GM18508 (cell line): ENCODE data around the gene SH3BP4.

ENCODE experiments used
- ATAC-seq: cut with Tn5 transposase; IDR thresholded peaks from one replicate; pipeline ENCODE4 v1.9.1; 2021; ENCODE audit warnings: moderate number of reproducible peaks; ENCODE audit not compliant: insufficient read depth, unreplicated experiment

Gene SH3BP4

DNA sequence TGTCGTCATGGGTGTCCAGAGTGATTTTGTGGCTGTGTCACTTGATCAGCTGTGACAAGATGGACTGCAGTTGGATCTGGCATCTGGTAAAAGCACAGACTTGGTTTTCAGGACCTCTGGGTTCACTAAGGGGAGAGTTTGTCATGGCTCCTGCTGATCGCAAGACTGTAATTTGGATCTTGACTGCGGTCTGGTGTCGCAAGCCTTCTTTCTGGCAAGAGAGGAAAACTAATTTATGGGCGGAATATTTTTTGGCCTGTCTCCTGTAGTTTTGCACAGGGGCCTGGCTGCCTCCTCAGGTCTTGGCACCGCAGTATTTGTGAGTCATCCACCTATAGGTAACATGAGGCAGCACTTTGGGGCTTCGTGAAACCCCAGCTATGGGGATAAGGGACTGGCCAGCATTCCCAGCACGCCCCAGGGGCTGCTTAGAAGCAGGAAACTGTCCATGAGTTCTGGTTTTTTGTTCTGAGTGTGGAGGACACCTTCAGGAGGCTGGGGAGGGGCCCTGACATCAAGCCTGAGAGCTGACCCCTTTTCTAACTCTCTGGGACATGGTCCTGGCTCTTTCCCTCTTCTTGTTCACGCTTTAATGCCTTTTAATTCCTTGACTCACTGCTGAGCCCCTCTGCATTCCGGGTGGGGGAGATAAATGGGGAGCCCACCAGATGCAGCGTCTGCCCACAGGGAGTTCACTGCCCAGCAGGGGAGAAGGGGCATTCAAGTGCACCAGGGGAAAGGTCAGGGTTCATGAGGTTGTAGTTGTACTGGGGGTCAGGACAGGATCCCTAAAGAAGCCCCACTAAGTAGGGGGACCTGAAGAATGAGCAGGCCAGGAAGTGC lies 12.2 kb downstream of the SH3BP4 start:
- no peak for ATAC-seq

DNA sequence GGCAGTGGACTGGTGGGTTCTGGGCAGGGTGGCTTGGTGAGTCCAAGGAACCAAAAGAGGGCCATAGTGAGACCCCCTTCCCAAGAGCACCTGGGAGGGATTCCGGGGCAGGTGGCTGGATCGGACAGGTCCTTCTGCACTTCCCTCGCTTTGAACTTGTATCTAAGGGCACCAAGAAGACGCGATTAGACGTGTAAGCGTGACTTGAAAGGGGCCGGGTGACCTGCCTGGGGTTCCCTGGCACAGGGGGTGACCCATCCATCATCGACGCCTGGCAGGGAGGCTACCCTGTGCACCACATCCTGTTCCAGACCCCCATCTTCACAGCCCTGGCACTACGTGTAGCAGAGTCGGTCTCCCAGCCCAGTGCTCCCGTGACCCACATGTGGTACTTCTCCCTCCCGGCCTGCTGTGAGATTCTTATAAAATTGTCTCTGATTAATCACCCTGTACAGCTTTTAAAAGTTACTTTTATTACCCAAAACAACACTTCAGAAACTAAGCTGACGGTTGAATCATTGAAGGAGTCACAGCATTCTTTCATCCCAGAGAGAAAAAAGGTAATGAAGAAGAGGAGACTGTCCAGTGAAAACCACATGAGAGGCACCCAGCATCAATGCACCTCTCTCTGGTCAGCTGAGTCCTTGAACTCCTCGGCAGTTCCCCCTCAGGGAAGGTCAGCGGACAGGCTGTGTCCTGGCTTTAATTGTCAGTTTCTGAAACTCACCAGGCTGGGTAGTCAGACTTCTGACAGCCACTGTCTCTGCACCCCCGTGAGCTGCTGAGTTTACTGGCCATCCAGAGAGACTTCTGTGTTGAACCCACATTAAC lies 13.0 kb downstream of the SH3BP4 start:
- ATAC-seq = no peak

- ATAC-seq = no peak
These were observed 14.5 kb downstream of the SH3BP4 start for GRCh38 chr2:234966340-234966739.

GRCh38 chr2:234967201-234967869 lies 15.5 kb downstream of the SH3BP4 start:
- ATAC-seq = no peak

DNA sequence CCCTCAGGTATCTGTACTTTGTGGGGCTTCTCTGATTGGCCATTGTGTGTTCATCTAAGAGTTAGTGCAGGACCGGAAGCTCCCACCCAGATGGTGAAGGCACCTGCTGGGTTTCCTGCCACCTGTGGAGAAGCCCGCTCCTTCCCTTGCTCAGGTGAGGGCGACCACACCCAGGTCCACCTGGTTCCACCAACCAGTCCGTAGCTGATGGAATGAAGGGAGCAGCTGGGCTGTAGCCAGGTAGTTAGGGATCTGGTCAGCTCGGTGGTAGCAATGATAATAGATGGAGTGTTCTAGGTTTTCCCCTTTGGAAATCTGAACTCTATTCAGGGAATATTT lies 16.0 kb downstream of the SH3BP4 start:
- no peak for ATAC-seq

- ATAC-seq = no peak
These were observed 17.0 kb downstream of the SH3BP4 start for GRCh38 chr2:234968631-234969305.

GRCh38 chr2:234969306-234970098 lies 17.7 kb downstream of the SH3BP4 start:
- ATAC-seq = no peak

- no peak for ATAC-seq
These were observed 18.3 kb downstream of the SH3BP4 start for GRCh38 chr2:234970099-234970440.

DNA sequence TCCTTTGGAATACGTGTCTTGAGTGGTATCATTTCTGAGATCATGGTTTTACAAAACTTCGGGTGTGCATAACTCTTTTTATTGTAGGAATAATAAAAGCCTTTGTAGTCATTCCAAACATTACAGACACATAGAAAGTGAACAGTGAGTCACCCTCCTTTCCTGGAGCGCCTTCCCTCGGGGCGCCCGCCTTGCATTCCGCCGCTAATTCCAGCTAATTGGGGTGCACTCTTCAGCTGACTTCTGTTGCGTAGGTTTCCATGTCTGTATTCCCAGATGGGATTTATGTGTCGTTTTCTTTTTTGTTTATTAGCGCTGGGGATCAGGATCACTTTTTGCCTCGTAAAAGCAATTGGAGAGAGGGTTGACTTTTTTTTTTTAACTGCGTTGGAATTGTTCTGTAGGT lies 18.7 kb downstream of the SH3BP4 start:
- ATAC-seq = no peak

DNA sequence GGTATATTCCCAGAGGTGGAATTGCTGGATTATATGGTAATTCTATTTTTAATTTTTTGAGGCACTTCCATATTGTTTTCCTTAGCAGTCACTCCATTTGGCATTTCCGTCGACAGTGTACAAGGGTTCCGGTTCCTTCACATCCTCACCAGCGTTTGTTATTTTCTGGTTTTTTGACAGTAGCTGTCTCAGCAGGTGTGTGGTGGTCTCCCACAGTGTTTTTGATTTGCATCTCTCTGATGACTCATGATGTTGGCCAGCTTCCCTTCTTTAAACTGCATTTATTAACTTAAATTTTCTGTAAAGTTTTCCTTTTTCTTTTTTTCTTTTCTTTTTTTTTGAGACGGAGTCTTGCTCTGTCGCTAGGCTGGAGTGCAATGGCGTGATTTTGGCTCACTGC lies 19.7 kb downstream of the SH3BP4 start:
- no peak for ATAC-seq

DNA sequence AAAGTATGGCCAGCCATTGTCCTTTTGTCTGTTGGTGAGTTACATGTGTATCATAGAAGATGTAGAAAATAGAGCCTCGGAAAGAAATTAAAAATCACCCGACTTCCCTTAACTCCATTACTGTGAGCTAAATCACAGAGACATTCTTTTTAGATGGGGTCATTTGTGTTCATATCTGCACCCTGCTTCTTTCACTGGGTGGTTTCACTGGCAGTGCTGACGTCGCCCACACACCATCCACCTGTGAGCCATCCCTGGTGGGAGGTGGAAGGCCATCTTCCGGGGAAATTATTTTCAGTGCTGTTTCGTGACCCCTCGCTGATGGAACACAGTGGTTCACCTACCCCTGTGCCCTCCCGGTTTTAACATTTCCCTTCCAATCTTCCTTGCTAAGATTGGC lies 21.2 kb downstream of the SH3BP4 start:
- no peak for ATAC-seq

DNA sequence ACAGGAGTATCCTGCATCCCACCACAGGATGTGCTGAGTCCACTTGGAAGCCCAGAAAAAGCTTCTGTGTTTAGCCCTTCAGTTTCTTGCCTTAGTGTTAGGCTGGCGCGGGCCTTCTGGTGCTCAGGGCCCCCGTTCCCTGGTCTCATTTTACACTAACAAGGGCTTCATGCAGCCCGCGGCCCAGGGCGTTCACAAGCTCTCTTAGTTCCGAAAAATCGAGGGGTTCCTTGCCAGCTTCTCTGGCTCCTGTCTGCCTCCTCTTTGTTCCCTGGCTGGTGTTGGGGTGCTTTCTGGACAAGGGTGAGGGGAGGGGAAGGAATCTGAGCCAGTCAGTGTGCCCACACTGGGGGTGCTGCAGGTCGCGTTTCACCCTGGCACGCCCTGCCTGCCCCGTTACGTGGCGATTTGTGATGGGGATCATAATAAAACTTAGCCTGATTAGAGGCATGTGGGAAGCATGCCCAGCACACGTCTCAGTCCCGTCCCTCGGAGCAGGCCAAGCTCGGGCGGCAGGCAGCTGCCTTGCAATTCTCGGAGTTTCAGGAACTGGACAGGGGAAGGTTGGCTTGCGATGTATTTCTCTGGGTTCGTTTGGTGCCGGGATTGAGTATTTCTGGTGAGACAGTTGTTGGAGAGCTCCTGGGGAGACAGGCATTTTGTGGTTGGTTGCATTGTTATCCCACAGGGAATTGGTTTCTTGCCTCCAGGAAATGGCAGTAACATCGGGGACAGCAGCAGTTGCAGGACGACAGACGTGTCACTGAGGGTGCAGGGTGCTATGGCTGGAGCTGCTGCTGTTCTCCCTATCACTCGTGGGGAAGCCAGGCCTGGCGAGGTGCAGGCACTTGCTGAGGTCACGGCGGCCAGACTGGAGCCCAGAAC lies 22.9 kb downstream of the SH3BP4 start:
- ATAC-seq = no peak

DNA sequence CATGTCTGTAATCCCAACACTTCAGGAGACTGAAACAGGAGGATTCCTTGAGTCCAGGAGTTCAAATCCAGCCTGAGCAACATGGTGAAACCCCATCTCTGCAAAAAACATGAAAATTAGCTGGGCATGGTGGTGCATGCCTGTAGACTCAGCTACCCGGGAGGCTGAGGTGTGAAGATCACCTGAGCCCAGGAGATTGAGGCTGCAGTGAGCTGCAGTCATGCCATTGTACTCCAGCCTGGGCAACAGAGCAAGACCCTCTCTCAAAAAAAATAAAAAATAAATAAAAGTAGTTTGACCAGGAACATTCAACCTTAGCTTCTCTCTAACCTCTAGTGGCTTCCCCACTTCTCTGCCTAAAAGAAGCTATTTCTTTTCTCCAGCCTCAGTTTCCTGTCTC lies 23.8 kb downstream of the SH3BP4 start:
- no peak for ATAC-seq

DNA sequence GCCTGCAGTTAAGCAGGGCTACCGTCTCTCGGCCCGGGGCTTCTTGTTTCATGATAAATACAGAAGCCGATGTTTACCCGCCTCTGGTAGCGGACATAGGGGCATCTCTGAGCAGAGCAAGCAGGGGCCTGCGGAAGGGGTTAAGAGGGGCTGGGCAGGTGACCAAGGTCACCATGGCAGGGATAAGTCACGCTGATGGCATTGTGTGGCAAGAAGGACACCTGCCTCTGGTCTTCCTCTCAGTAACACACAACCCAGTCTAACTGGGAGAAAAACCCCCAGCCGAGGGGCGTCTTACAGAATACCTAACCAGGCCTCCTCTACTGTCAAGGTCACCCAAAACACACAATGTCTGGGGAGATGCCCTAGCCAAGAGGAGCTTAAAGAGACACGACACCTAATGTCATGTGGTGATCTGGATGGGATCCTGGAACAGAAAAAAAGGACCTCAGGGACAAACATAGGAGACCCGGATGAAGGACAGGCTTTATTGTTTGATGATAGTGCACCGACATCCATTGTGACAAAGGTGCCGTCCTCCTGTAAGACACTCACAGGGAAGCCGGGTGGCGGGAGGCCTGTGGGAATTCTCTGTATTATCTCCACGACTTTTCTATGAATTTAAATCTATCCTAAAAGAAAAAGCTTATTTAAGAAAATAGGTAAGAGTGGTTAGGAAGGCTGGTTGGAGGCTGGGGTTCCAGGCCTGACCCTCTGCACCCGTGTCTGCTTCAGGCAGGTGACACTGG lies 24.8 kb downstream of the SH3BP4 start:
- no peak for ATAC-seq

DNA sequence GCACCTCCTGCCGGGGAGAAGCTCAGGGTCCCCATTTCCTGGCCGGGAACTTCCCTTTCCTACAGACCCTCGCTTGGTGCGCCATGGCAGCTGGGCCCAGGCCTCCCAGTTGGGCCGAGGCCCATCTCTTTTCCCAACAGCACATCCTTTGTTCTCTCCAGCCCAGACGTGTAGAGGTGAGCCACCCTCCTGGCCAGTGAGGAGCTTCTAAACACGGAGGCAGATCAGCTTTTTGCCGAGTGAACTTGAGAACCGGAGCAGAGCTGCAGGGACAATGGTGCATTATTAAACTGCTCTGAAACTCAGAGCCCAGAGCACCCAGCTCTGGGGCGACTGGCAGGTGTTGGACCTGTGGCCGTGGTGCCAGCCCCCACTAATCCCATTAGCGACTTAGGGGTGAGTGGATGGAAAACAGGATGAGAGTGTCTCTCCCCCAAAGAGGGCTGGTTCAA lies 25.4 kb downstream of the SH3BP4 start:
- no peak for ATAC-seq

DNA sequence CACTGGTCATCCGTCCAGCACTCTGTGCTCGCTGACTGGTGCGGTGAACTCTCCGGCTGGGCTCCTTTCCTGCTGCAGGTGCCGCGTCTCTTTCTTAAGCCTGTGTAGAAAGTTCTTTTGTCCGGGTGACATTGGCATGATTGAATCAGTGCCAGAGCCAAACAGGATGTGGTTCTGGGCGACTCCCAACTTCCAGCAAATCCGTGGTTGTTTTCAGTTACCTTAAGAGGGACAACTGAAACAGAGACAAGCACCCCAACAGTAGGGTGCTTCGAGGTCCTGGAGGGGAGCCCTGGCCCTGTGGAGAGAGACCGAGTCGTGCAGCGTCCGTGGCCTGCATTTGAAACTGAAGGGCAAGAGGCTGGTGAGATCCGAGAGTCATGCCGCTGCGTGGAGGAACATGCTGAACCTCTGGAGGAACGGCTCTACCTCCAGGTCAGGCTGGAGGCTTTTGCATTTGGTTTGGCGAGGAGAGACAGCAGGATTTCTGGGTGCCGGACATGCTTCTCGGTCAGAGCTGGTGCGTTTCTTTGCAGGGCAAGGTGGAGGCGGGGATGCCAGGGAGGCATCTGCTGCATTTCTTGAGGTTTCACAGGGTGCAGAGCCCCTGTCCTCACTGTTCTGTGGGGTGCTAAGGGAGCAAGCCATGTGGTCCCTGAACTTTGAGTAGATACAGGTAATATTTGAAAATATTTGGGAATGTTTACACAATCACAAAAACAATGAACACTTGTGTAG lies 26.8 kb downstream of the SH3BP4 start:
- no peak for ATAC-seq
